ENCODE results near the gene SPATA1. TPM values are rescaled to one million over a fixed set of nuclear protein-coding genes. Genes with fewer than 3 reads are reported as not detected.

Gene SPATA1
- total and polyA plus RNA-seq, 2 of the 13 experiments (the other 11 are each of a cell fraction or from before 2014, with no cell fraction given), result 0.70 to 1.4 TPM

- no peak for TF ChIP-seq TIGD3 (CRISPR knock-in tag; IDR thresholded peaks at IDR 0.05; ENCODE audit: borderline replicate concordance)
- TF ChIP-seq GABPA (IDR thresholded peaks at IDR 0.05; ENCODE audit: low read depth, low read length), result peak; percentile 16
- TF ChIP-seq GABPA (CRISPR knock-in tag; IDR thresholded peaks at IDR 0.05; ENCODE audit: low read depth), result 0 out of 2 replicates have a peak, but pooled peaks have one; percentile 8
- no peak for TF ChIP-seq RNF2 (conservative IDR thresholded peaks at IDR 0.05; ENCODE audit: low read depth)
- TF ChIP-seq ZNF407 (CRISPR knock-in tag; IDR thresholded peaks at IDR 0.05; ENCODE audit: not compliant biosample characterization), result no peak
- TF ChIP-seq CREM (IDR thresholded peaks at IDR 0.05), result peak; percentile 41
- no peak for TF ChIP-seq CREM (CRISPR knock-in tag; IDR thresholded peaks at IDR 0.05)
- no peak for TF ChIP-seq ZFP62 (CRISPR knock-in tag; IDR thresholded peaks at IDR 0.05)
- no peak for TF ChIP-seq ZNF550 (CRISPR knock-in tag; IDR thresholded peaks at IDR 0.05; ENCODE audit: borderline replicate concordance)
- TF ChIP-seq, protein P1, sequence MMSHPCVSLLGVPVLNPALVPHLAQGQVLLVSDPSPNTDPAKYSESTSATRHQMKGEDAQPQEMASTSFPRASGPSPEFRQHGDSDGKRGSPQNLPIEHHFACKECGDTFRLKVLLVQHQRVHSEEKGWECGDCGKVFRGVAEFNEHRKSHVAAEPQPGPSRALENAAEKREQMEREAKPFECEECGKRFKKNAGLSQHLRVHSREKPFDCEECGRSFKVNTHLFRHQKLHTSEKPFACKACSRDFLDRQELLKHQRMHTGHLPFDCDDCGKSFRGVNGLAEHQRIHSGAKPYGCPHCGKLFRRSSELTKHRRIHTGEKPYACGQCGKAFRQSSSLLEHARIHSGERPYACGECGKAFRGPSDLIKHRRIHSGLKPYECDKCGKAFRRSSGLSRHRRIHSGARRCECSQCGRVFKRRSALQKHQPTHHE (CRISPR knock-in tag; IDR thresholded peaks at IDR 0.05; ENCODE audit: borderline replicate concordance), result no peak; the same call in 1 of the 2 replicates
- no peak for TF ChIP-seq ZFP41 (CRISPR knock-in tag; IDR thresholded peaks at IDR 0.05; ENCODE audit: borderline replicate concordance)
- no peak for TF ChIP-seq ZNF180 (CRISPR knock-in tag; IDR thresholded peaks at IDR 0.05; ENCODE audit: borderline replicate concordance, low read depth)
- TF ChIP-seq HOXA5 (CRISPR knock-in tag; IDR thresholded peaks at IDR 0.05), result peak; percentile 56; the same call in 1 of the 2 replicates
- TF ChIP-seq ZNF614 (CRISPR knock-in tag; IDR thresholded peaks at IDR 0.05; ENCODE audit: borderline replicate concordance), result no peak
- no peak for TF ChIP-seq U2AF2 (IDR thresholded peaks at IDR 0.05; ENCODE audit: low read depth, low read length)
- TF ChIP-seq NR2C2 (CRISPR knock-in tag; IDR thresholded peaks at IDR 0.05; ENCODE audit: borderline replicate concordance), result peak; percentile 59; the same call in 1 of the 2 replicates
- no peak; the same call in 1 of the 2 replicates for TF ChIP-seq ZNF124 (CRISPR knock-in tag; IDR thresholded peaks at IDR 0.05)
- TF ChIP-seq, protein P2, sequence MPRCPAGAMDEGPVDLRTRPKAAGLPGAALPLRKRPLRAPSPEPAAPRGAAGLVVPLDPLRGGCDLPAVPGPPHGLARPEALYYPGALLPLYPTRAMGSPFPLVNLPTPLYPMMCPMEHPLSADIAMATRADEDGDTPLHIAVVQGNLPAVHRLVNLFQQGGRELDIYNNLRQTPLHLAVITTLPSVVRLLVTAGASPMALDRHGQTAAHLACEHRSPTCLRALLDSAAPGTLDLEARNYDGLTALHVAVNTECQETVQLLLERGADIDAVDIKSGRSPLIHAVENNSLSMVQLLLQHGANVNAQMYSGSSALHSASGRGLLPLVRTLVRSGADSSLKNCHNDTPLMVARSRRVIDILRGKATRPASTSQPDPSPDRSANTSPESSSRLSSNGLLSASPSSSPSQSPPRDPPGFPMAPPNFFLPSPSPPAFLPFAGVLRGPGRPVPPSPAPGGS (CRISPR knock-in tag; IDR thresholded peaks at IDR 0.05), result peak; percentile 52; the same call in 1 of the 2 replicates
Measured at GRCh38 chr1:84506002-84506728, at the start of gene SPATA1, which contains the start of gene GNG5 (continued).
